OCI-LY3 (cell line): Measurements from ENCODE around the gene DDX59.
"Not testable (repeated sequence)": the region's sequence is repeated elsewhere in the genome, so short reads cannot be mapped to it uniquely, and the experiment has no call there.

ENCODE experiments used
- H2AFZ ChIP-seq: fragments of 200-600, 300-600 bp; shearing (Covaris generic); 2 replicates; pipeline ENCODE4 v1.6.0; 2014; ENCODE audit warnings: antibody characterized with exemption, low read depth, low read length
- H3K27ac ChIP-seq: fragments of 200-600, 300-600 bp; sonication (generic); 2 replicates; pipeline ENCODE4 v1.5.1; 2014; ENCODE audit warnings: mild to moderate bottlenecking, low read length, moderate library complexity, mixed read lengths
- H3K27me3 ChIP-seq: fragments of 200-600, 300-600 bp; sonication (generic); 2 replicates; pipeline ENCODE4 v1.6.1; 2014; ENCODE audit warnings: low read depth, low read length, mixed read lengths
- H3K36me3 ChIP-seq: fragments of 200-600, 300-600 bp; sonication (generic); replicated peaks from 2 replicates; pipeline ENCODE3; 2014; ENCODE audit warnings: low read depth, low read length, mixed read lengths
- H3K4me1 ChIP-seq: fragments of 300-600, 200-600 bp; sonication (generic); 2 replicates; pipeline ENCODE4 v1.6.1; 2014; ENCODE audit warnings: low read length, mixed read lengths
- H3K4me2 ChIP-seq: fragments of 200-600, 300-600 bp; sonication (generic); 2 replicates; pipeline ENCODE4 v1.6.1; 2014; ENCODE audit warnings: low read length, mixed read lengths
- H3K4me3 ChIP-seq: fragments of 300-600, 200-600 bp; sonication (generic); 2 replicates; pipeline ENCODE4 v1.5.1; 2014; ENCODE audit warnings: antibody characterized with exemption, mild to moderate bottlenecking, low read length, moderate library complexity
- H3K79me2 ChIP-seq: fragments of 300-600, 200-600 bp; shearing (Covaris generic); 2 replicates; pipeline ENCODE4 v1.6.1; 2014; ENCODE audit warnings: mild to moderate bottlenecking, low read length, mixed read lengths
- H3K9ac ChIP-seq: fragments of 300-600, 200-600 bp; shearing (Covaris generic); 2 replicates; pipeline ENCODE4 v1.6.0; 2014; ENCODE audit warnings: mild to moderate bottlenecking, low read length, moderate library complexity
- H3K9me3 ChIP-seq: fragments of 200-600, 300-600 bp; shearing (Covaris generic); 2 replicates; pipeline ENCODE4 v1.6.1; 2014; ENCODE audit warnings: low read length, mixed read lengths; ENCODE audit not compliant: insufficient read depth
- H4K20me1 ChIP-seq: fragments of 200-600, 300-600 bp; sonication (generic); 2 replicates; pipeline ENCODE4 v1.6.1; 2016; ENCODE audit warnings: low read length, mixed read lengths; ENCODE audit not compliant: insufficient read depth
- EZH2phosphoT487 ChIP-seq: fragments of 200-600 bp; shearing (Covaris generic); IDR thresholded peaks from 2 replicates; pipeline ENCODE4 v1.6.1; 2018; ENCODE audit warnings: antibody characterized with exemption, mixed run types, low read depth
- TF ChIP-seq, protein P1 (sequence below): fragments of 200-600, 300-600 bp; sonication (generic); IDR thresholded peaks from 2 replicates; pipeline ENCODE4 v1.5.1; 2014; ENCODE audit warnings: antibody characterized with exemption, low read length, low read depth

DDX59 gene

DNA sequence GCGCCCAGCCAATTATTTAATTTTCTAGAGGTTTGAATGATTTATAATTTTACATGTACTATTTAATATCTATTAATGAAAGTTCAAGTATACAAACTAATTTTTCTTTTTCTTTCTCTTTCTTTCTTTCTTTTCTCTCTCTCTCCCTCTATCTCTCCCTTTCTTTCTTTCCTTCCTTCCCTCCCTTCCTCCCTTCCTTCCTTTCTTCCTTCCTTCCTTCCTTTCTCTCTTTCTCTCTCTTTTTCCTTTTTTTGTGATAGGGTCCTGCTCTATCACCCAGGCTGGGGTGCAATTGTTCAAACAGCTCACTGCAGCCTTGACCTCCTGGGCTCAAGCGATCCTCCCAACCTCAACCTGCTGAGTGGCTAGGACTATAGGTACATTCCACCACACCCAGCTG, 33.0 kb downstream of the DDX59 start:
- no peaks in the 10 kb centered on the region for H3K9me3 ChIP-seq
- no peak overlapping the region for H3K9ac ChIP-seq
- TF ChIP-seq, protein P1, sequence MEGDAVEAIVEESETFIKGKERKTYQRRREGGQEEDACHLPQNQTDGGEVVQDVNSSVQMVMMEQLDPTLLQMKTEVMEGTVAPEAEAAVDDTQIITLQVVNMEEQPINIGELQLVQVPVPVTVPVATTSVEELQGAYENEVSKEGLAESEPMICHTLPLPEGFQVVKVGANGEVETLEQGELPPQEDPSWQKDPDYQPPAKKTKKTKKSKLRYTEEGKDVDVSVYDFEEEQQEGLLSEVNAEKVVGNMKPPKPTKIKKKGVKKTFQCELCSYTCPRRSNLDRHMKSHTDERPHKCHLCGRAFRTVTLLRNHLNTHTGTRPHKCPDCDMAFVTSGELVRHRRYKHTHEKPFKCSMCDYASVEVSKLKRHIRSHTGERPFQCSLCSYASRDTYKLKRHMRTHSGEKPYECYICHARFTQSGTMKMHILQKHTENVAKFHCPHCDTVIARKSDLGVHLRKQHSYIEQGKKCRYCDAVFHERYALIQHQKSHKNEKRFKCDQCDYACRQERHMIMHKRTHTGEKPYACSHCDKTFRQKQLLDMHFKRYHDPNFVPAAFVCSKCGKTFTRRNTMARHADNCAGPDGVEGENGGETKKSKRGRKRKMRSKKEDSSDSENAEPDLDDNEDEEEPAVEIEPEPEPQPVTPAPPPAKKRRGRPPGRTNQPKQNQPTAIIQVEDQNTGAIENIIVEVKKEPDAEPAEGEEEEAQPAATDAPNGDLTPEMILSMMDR = no peak
- TF ChIP-seq EZH2phosphoT487 = no peak
- H3K4me2 ChIP-seq = no peak overlapping the region
- H3K4me3 ChIP-seq = no peak overlapping the region
- H2AFZ ChIP-seq = no peak overlapping the region
- H4K20me1 ChIP-seq = no peaks in the 10 kb centered on the region
- H3K4me1 ChIP-seq = peaks cover 26% of the 10 kb centered on the region
- H3K27me3 ChIP-seq = no peaks in the 10 kb centered on the region
- no peaks in the 10 kb centered on the region for H3K36me3 ChIP-seq
- H3K27ac ChIP-seq = no peak overlapping the region
- no peaks in the 10 kb centered on the region for H3K79me2 ChIP-seq

DNA sequence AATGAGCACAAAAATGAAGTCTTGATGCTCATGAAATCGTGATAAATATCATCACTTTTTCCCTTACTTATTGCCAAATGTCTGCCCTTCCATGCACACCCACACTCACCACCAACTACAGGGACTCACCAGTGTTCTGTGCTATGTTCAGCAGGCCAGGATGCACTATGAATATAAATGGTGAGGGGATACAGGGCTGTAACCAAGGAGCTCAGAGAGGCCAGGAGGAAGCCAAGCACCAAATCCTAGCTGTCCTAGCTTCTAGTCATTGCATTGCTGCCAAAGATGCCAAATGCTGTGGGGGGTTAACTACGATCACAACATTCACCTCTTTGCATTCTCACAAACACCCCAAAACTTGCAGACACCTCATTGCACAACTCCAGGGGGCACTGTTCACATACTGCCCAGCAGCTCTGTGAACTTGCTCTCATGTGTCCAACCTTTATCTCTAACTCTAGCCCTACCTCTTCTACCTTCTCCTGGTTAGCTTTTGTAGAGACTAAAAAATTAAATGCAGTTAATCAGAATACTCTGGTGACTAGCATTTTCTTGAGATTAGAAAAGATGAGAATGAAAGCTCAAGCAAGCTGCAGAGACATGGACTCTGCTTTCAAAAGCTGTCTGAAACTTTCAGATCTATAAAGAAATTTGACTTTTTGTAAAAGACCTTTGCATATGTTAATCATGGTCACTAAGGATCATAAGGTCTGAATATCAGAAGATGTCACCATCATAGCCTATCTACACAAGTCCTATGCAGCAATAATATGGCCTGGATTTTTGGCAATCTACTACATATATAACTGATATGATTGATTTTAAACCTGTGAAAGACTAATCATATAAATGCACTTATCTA, 35.2 kb downstream of the DDX59 start:
- H3K36me3 ChIP-seq = no peaks in the 10 kb centered on the region
- no peak overlapping the region for H2AFZ ChIP-seq

DNA sequence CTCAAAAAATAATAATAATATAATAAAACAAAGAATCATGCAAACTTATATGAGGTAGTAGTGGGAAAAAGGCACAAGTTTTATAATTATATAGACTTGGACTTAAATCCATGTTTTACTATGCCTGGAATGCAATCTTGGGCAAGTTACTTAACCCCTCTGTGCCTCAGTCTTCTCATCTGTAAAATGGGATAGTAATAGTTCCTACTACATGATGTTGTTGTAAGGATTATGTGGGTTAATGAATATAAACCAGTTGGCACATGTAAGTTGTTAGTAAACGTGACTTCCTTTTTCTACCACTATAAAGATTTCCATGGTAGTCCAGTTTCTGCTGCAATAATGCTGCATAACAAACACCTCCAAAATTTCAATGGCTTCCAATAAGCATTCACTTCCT, 38.3 kb downstream of the DDX59 start:
- Histone ChIP-seq H3K4me2 (no peak overlapping the region), H3K79me2 (no peaks in the 10 kb centered on the region), H3K9me3 (no peaks in the 10 kb centered on the region), H3K4me3 (no peak overlapping the region), H3K9ac (no peak overlapping the region), H4K20me1 (peaks cover 3% of the 10 kb centered on the region; the same call in 1 of the 2 replicates), H3K36me3 (no peaks in the 10 kb centered on the region), H3K27me3 (no peaks in the 10 kb centered on the region), H3K4me1 (peaks cover 42% of the 10 kb centered on the region), H3K27ac (no peak overlapping the region), H2AFZ (no peak overlapping the region)
- no peak for TF ChIP-seq EZH2phosphoT487
- TF ChIP-seq, protein P1 = no peak

More for the DNA sequence above, 35.2 kb downstream of the DDX59 start:
- peak overlapping the region; percentile 23 for H3K4me2 ChIP-seq
- H3K79me2 ChIP-seq = no peaks in the 10 kb centered on the region
- no peak overlapping the region for H3K27ac ChIP-seq
- H4K20me1 ChIP-seq = no peaks in the 10 kb centered on the region
- no peak overlapping the region for H3K4me3 ChIP-seq
- TF ChIP-seq EZH2phosphoT487 = no peak
- TF ChIP-seq, protein P1 = peak; percentile 82
- no peaks in the 10 kb centered on the region for H3K27me3 ChIP-seq
- no peaks in the 10 kb centered on the region for H3K9me3 ChIP-seq
- H3K9ac ChIP-seq = no peak overlapping the region
- peaks cover 14% of the 10 kb centered on the region for H3K4me1 ChIP-seq

DNA sequence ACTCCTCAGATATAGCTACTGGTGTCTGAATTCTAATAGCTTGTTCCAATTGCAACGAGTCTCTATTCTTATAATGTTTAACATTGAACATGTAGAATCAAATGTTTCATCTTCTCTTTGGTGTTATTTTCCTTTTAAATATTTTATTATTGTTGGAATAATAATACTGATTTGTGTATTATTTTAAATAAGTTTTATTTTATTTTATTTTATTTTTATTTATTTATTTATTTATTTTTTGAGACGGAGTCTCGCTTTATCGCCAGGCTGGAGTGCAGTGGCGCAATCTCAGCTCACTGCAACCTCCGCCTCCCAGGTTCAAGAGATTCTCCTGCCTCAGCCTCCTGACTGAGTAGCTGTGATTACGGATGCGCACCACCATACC, 39.2 kb downstream of the DDX59 start:
- H3K9me3 ChIP-seq, H3K36me3 ChIP-seq, H3K27me3 ChIP-seq, H3K4me2 ChIP-seq, H2AFZ ChIP-seq, H3K27ac ChIP-seq, H3K4me3 ChIP-seq, H3K79me2 ChIP-seq, H4K20me1 ChIP-seq, H3K9ac ChIP-seq: not testable (repeated sequence)
- peaks cover 51% of the 10 kb centered on the region for H3K4me1 ChIP-seq
